IMR-90 (cell line): ENCODE results near the gene ENOX2. TPM values are rescaled to one million over a fixed set of nuclear protein-coding genes. Genes with fewer than 3 reads are reported as not detected.

Experiments used
- ATAC-seq: fragments of 200-7000 bp; cut with Tn5 transposase; 2 replicates; pipeline ENCODE4 v1.9.1; 2020; ENCODE audit warnings: low read depth, mild to moderate bottlenecking, moderate library complexity
- BruUV-seq: library from RNA; stranded (reverse); fragments of 400-500 nt; replicated peaks from 2 replicates; lab custom pipeline; 2021; lab: Mats Ljungman, UMichigan
- CTCF ChIA-PET: fragments of 300-600 bp; formaldehyde crosslinking; extraction: SDS; loops from one replicate; lab custom pipeline; 2021; ENCODE audit warnings: antibody characterized with exemption; lab: Yijun Ruan, JAX
- POLR2A ChIA-PET: fragments of 300-600 bp; sonication (Branson Sonifier 250); formaldehyde crosslinking; loops from one replicate; lab custom pipeline; 2022; ENCODE audit warnings: antibody characterized with exemption; ENCODE audit not compliant: unreplicated experiment; lab: Charles Lee
- DNase-seq: peaks from one replicate; pipeline ENCODE4 v3.0.0; 2013
- H2AFZ ChIP-seq: replicated peaks from 2 replicates; pipeline ENCODE3; 2013; ENCODE audit warnings: low read length, mild to moderate bottlenecking; ENCODE audit not compliant: poor library complexity
- H2AK5ac ChIP-seq: 2 replicates; pipeline ENCODE4 v1.6.1; 2013; ENCODE audit warnings: low read depth, low read length, inconsistent platforms
- H2AK9ac ChIP-seq: replicated peaks from 2 replicates; pipeline ENCODE3; 2013; ENCODE audit warnings: mild to moderate bottlenecking, low read depth, low read length, moderate library complexity; ENCODE audit not compliant: poor library complexity
- H2BK120ac ChIP-seq: 2 replicates; pipeline ENCODE4 v1.6.1; 2013; ENCODE audit warnings: low read depth, low read length, inconsistent platforms
- H2BK15ac ChIP-seq: 3 replicates; pipeline ENCODE4 v1.6.1; 2013; ENCODE audit warnings: low read depth, low read length, inconsistent platforms
- H2BK20ac ChIP-seq: 2 replicates; pipeline ENCODE4 v1.6.1; 2013; ENCODE audit warnings: low read depth, mild to moderate bottlenecking, inconsistent platforms, low read length, moderate library complexity
- H2BK5ac ChIP-seq: 2 replicates; pipeline ENCODE4 v1.6.1; 2013; ENCODE audit warnings: mild to moderate bottlenecking, low read depth, low read length, inconsistent platforms; ENCODE audit not compliant: poor library complexity, severe bottlenecking
- H3K14ac ChIP-seq: replicated peaks from 2 replicates; pipeline ENCODE4 v1.6.1; 2013; ENCODE audit warnings: low read depth, low read length, inconsistent platforms
- H3K18ac ChIP-seq: 2 replicates; pipeline ENCODE4 v1.6.1; 2013; ENCODE audit warnings: low read depth, low read length, control low read depth
- H3K23ac ChIP-seq: 2 replicates; pipeline ENCODE4 v1.6.1; 2013; ENCODE audit warnings: low read depth, low read length, inconsistent platforms
- H3K27ac ChIP-seq: 2 replicates; pipeline ENCODE4 v1.5.1; 2013; ENCODE audit warnings: mild to moderate bottlenecking, control low read depth, low read length; ENCODE audit not compliant: insufficient read depth
- H3K27me3 ChIP-seq: 2 replicates; pipeline ENCODE4 v1.6.1; 2013; ENCODE audit warnings: low read length; ENCODE audit not compliant: control insufficient read depth, insufficient read depth
- H3K36me3 ChIP-seq: 2 replicates; pipeline ENCODE4 v1.6.1; 2013; ENCODE audit warnings: low read length, mixed read lengths; ENCODE audit not compliant: control insufficient read depth, insufficient read depth
- H3K4ac ChIP-seq: 2 replicates; pipeline ENCODE4 v1.6.1; 2013; ENCODE audit warnings: low read depth, low read length, inconsistent platforms
- H3K4me1 ChIP-seq: 2 replicates; pipeline ENCODE4 v1.6.1; 2013; ENCODE audit warnings: low read length, mixed read lengths; ENCODE audit not compliant: control insufficient read depth, insufficient read depth
- H3K4me2 ChIP-seq: 2 replicates; pipeline ENCODE4 v1.6.1; 2013; ENCODE audit warnings: low read depth, mild to moderate bottlenecking, control low read depth, low read length, moderate library complexity
- H3K4me3 ChIP-seq: 2 replicates; pipeline ENCODE4 v1.5.1; 2013; ENCODE audit warnings: low read depth, mild to moderate bottlenecking, control low read depth, low read length, moderate library complexity; ENCODE audit not compliant: insufficient read depth
- H3K56ac ChIP-seq: 2 replicates; pipeline ENCODE4 v1.6.1; 2013; ENCODE audit warnings: low read length, inconsistent platforms; ENCODE audit not compliant: insufficient read depth; ENCODE audit errors: extremely low read depth
- H3K79me1 ChIP-seq, 2 experiments: 2 replicates each; pipeline ENCODE4 v1.6.1; 2013; ENCODE audit warnings: low read length in 2 of 2, inconsistent platforms in 1 of 2, low read depth in 1 of 2
- H3K9ac ChIP-seq: 2 replicates; pipeline ENCODE4 v1.6.1; 2013; ENCODE audit warnings: low read depth, low read length, control low read depth
- H3K9me1 ChIP-seq: 2 replicates; pipeline ENCODE4 v1.6.1; 2013; ENCODE audit warnings: low read length, inconsistent platforms; ENCODE audit not compliant: insufficient read depth
- H3K9me3 ChIP-seq: 2 replicates; pipeline ENCODE4 v1.6.1; 2013; ENCODE audit warnings: low read length; ENCODE audit not compliant: control insufficient read depth, insufficient read depth
- H4K20me1 ChIP-seq: 2 replicates; pipeline ENCODE4 v1.6.1; 2013; ENCODE audit warnings: low read length, inconsistent platforms; ENCODE audit not compliant: insufficient read depth
- H4K5ac ChIP-seq: 2 replicates; pipeline ENCODE4 v1.6.1; 2013; ENCODE audit warnings: mild to moderate bottlenecking, low read depth, low read length, control low read depth
- H4K8ac ChIP-seq, 2 experiments: 2 replicates each; pipeline ENCODE4 v1.6.1; 2013; ENCODE audit warnings: low read depth in 2 of 2, low read length in 2 of 2, control low read depth in 1 of 2, inconsistent platforms in 1 of 2
- H4K91ac ChIP-seq: 2 replicates; pipeline ENCODE4 v1.6.1; 2013; ENCODE audit warnings: low read depth, low read length, inconsistent platforms; ENCODE audit not compliant: insufficient read depth
- BHLHE40 ChIP-seq: fragments of 150-350 bp; IDR thresholded peaks from 2 replicates; pipeline ENCODE4 v1.6.1; 2016; ENCODE audit warnings: mild to moderate bottlenecking, low read depth, low read length
- CEBPB ChIP-seq: IDR thresholded peaks from 2 replicates; pipeline ENCODE4 v1.6.1; 2012; ENCODE audit warnings: low read depth, low read length, improper control_type of control experiment
- CHD1 ChIP-seq: IDR thresholded peaks from 2 replicates; pipeline ENCODE4 v1.6.1; 2012; ENCODE audit warnings: low read depth, low read length, improper control_type of control experiment
- MAFK ChIP-seq: IDR thresholded peaks from 2 replicates; pipeline ENCODE4 v1.6.1; 2012; ENCODE audit warnings: low read depth, low read length, improper control_type of control experiment
- MAZ ChIP-seq: IDR thresholded peaks from 2 replicates; pipeline ENCODE4 v1.6.1; 2012; ENCODE audit warnings: low read depth, mild to moderate bottlenecking, low read length, improper control_type of control experiment, moderate library complexity, borderline replicate concordance
- MXI1 ChIP-seq: IDR thresholded peaks from 2 replicates; pipeline ENCODE4 v1.6.1; 2012; ENCODE audit warnings: low read depth, mild to moderate bottlenecking, low read length, moderate library complexity, borderline replicate concordance
- NFE2L2 ChIP-seq: fragments of 150-350 bp; IDR thresholded peaks from 2 replicates; pipeline ENCODE4 v1.6.1; 2016; ENCODE audit warnings: low read depth, mild to moderate bottlenecking, low read length
- POLR2A ChIP-seq: IDR thresholded peaks from 2 replicates; pipeline ENCODE4 v1.6.1; 2012; ENCODE audit warnings: mild to moderate bottlenecking, low read depth, low read length
- RAD21 ChIP-seq: IDR thresholded peaks from 2 replicates; pipeline ENCODE4 v1.6.1; 2012; ENCODE audit warnings: low read length, improper control_type of control experiment
- RCOR1 ChIP-seq: IDR thresholded peaks from 2 replicates; pipeline ENCODE4 v1.6.1; 2012; ENCODE audit warnings: mild to moderate bottlenecking, low read length, improper control_type of control experiment; ENCODE audit not compliant: insufficient replicate concordance
- RFX5 ChIP-seq: IDR thresholded peaks from 2 replicates; pipeline ENCODE4 v1.8.0; 2012; ENCODE audit warnings: low read depth, mild to moderate bottlenecking, low read length, moderate library complexity
- SMC3 ChIP-seq: fragments of 150-350 bp; IDR thresholded peaks from 2 replicates; pipeline ENCODE4 v1.6.1; 2016; ENCODE audit warnings: low read depth, mild to moderate bottlenecking, antibody characterized with exemption, low read length, moderate library complexity
- dilution Hi-C: fragments of 300-500 bp; cut with HindIII; formaldehyde crosslinking; loops from one replicate; pipeline ENCODE4 v1.14.3; 2018; ENCODE audit warnings: low sequenced_read_pairs; ENCODE audit not compliant: unreplicated experiment
- in situ Hi-C: fragments of 300-500 bp; cut with MboI; formaldehyde crosslinking; loops from 3 replicates; pipeline ENCODE4 v1.14.3; 2019; ENCODE audit warnings: low sequenced_read_pairs, inconsistent platforms, mixed read lengths
- intact Hi-C: fragments of 100-400 bp; cut with micrococcal nuclease; formaldehyde crosslinking; loops from 2 replicates; pipeline ENCODE4 v1.10.0; 2022
- polyA plus RNA-seq, 3 experiments: library from polyadenylated mRNA; depleted of rRNA; stranded (reverse); fragments of >200 nt; gene quantifications; 2 replicates each; pipeline ENCODE4 v1.2.3, GENCODE V29; 2012; ENCODE audit warnings: low replicate concordance in 1 of 3
- total RNA-seq: library from RNA; depleted of rRNA; stranded (reverse); fragments of >200 nt; gene quantifications from 2 replicates; pipeline ENCODE4 v1.2.3, GENCODE V29; 2012
- TF ChIP-seq, protein P1 (sequence below): fragments of 150-350 bp; IDR thresholded peaks from 2 replicates; pipeline ENCODE4 v1.6.1; 2017; ENCODE audit warnings: mild to moderate bottlenecking, antibody characterized with exemption, low read length, low read depth
- TF ChIP-seq, protein P2 (sequence below): fragments of 150-350 bp; IDR thresholded peaks from 2 replicates; pipeline ENCODE4 v1.6.1; 2016; ENCODE audit warnings: low read depth, mild to moderate bottlenecking, low read length, moderate library complexity, borderline replicate concordance

Gene ENOX2
- total and polyA plus RNA-seq, 2 of the 4 experiments (the other 2 are of a cell fraction), result 6.3 to 11.8 TPM

DNA sequence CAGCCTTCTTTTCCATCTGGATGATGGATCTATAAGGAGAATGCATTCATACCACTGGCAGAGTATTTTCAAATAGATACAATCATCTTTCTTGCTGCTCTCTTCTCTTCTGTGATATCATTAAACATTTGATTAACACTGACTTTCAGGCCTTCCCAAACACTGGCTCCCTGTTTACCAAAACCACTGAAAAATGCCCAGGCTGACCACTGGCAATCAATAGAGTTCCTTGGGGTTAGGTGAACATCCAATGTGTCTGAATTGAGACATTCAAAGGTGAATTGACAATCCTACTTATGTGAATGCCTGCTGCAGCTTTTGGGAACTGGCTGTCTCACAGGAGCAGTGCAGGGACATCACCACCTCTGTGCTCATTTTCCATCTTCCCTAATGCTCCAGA is 168.3 kb downstream of the ENOX2 start:
- Histone ChIP-seq H4K8ac (no peak overlapping the region), H2BK5ac (no peak overlapping the region), H3K23ac (no peak overlapping the region), H3K9me1 (no peaks in the 10 kb centered on the region), H3K18ac (no peak overlapping the region), H3K4ac (no peak overlapping the region), H3K4me3 (no peak overlapping the region), H3K9ac (no peak overlapping the region), H2BK120ac (no peak overlapping the region), H2AK9ac (no peak overlapping the region), H2AFZ (no peak overlapping the region), H3K56ac (no peak overlapping the region), H4K5ac (no peak overlapping the region), H3K36me3 (no peaks in the 10 kb centered on the region), H2AK5ac (no peak overlapping the region), H3K9me3 (no peaks in the 10 kb centered on the region), H2BK20ac (no peak overlapping the region), H3K4me2 (no peak overlapping the region), H3K4me1 (no peaks in the 10 kb centered on the region), H2BK15ac (no peak overlapping the region), H4K20me1 (no peaks in the 10 kb centered on the region), H3K79me1 (no peaks in the 10 kb centered on the region), H3K27me3 (peaks cover 4% of the 10 kb centered on the region; the same call in 1 of the 2 replicates), H4K91ac (no peak overlapping the region), H3K14ac (no peak overlapping the region), H3K27ac (no peak overlapping the region)
- TF ChIP-seq MXI1, result no peak
- no peak for TF ChIP-seq BHLHE40
- TF ChIP-seq POLR2A, result no peak
- TF ChIP-seq, protein P1, sequence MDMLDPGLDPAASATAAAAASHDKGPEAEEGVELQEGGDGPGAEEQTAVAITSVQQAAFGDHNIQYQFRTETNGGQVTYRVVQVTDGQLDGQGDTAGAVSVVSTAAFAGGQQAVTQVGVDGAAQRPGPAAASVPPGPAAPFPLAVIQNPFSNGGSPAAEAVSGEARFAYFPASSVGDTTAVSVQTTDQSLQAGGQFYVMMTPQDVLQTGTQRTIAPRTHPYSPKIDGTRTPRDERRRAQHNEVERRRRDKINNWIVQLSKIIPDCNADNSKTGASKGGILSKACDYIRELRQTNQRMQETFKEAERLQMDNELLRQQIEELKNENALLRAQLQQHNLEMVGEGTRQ, result no peak
- TF ChIP-seq MAFK, result no peak
- no peak for TF ChIP-seq RAD21
- no peak for TF ChIP-seq SMC3
- no peak for TF ChIP-seq NFE2L2
- TF ChIP-seq CHD1, result no peak
- no peak for TF ChIP-seq MAZ
- TF ChIP-seq CEBPB, result no peak
- no peak for TF ChIP-seq RCOR1
- TF ChIP-seq, protein P2, sequence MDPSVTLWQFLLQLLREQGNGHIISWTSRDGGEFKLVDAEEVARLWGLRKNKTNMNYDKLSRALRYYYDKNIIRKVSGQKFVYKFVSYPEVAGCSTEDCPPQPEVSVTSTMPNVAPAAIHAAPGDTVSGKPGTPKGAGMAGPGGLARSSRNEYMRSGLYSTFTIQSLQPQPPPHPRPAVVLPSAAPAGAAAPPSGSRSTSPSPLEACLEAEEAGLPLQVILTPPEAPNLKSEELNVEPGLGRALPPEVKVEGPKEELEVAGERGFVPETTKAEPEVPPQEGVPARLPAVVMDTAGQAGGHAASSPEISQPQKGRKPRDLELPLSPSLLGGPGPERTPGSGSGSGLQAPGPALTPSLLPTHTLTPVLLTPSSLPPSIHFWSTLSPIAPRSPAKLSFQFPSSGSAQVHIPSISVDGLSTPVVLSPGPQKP, result no peak
- TF ChIP-seq RFX5, result no peak
- in situ Hi-C loops, result no loop called here
- intact Hi-C loops, result no loop called here
- POLR2A ChIA-PET, result no interaction called here
- CTCF ChIA-PET, result no interaction called here
- DNase-seq (no peak), ATAC-seq (no peak)
- dilution Hi-C loops, result no loop called here
- no TSS peak for BruUV-seq
